HG02759 (cell line): Measurements from ENCODE around the gene NUCB1.
"Not testable (repeated sequence)": the region's sequence is repeated elsewhere in the genome, so short reads cannot be mapped to it uniquely, and the experiment has no call there.

ENCODE experiments used
- ATAC-seq: cut with Tn5 transposase; IDR thresholded peaks from one replicate; pipeline ENCODE4 v1.9.1; 2021; ENCODE audit warnings: mild to moderate bottlenecking, moderate library complexity; ENCODE audit not compliant: unreplicated experiment

Gene NUCB1

GRCh38 chr19:48905664-48906063 lies 5.6 kb downstream of the NUCB1 start:
- no peak for ATAC-seq

GRCh38 chr19:48906324-48906723 lies 6.2 kb downstream of the NUCB1 start:
- no peak for ATAC-seq

- ATAC-seq, result no peak
These were observed 7.6 kb downstream of the NUCB1 start for GRCh38 chr19:48907671-48908070.

GRCh38 chr19:48909424-48910077 lies 9.4 kb downstream of the NUCB1 start:
- not testable (repeated sequence) for ATAC-seq

GRCh38 chr19:48910803-48911202 lies 10.7 kb downstream of the NUCB1 start:
- no peak for ATAC-seq

- ATAC-seq, result no peak
These were observed 13.2 kb downstream of the NUCB1 start for GRCh38 chr19:48913114-48913889.

- ATAC-seq, result no peak
These were observed 14.1 kb downstream of the NUCB1 start for GRCh38 chr19:48914181-48914580.

- no peak for ATAC-seq
These were observed 15.6 kb downstream of the NUCB1 start for GRCh38 chr19:48915757-48916156.

- ATAC-seq, result no peak
These were observed 18.0 kb downstream of the NUCB1 start for GRCh38 chr19:48918071-48918470.

- no peak for ATAC-seq
These were observed 18.7 kb downstream of the NUCB1 start for GRCh38 chr19:48918801-48919247.

GRCh38 chr19:48919271-48919670 lies 19.2 kb downstream of the NUCB1 start:
- ATAC-seq, result not testable (repeated sequence)

- ATAC-seq, result no peak
These were observed 20.8 kb downstream of the NUCB1 start for GRCh38 chr19:48920949-48921348.

GRCh38 chr19:48921721-48922500 lies 21.8 kb downstream of the NUCB1 start:
- ATAC-seq, result no peak

- ATAC-seq, result no peak
These were observed 22.7 kb downstream of the NUCB1 start for GRCh38 chr19:48922548-48923490.

GRCh38 chr19:48925240-48925843 lies 25.2 kb downstream of the NUCB1 start:
- no peak for ATAC-seq

- not testable (repeated sequence) for ATAC-seq
These were observed 25.8 kb downstream of the NUCB1 start for GRCh38 chr19:48925890-48926289.

- ATAC-seq, result no peak
These were observed 26.8 kb downstream of the NUCB1 start for GRCh38 chr19:48926909-48927308.

GRCh38 chr19:48927692-48928091 lies 27.6 kb downstream of the NUCB1 start:
- not testable (repeated sequence) for ATAC-seq

GRCh38 chr19:48928164-48929025 lies 28.3 kb downstream of the NUCB1 start:
- no peak for ATAC-seq
